NCI-H748 (cell line): Measurements from ENCODE around the gene ECE1.

Experiments used
- DNase-seq: peaks from one replicate; lab custom pipeline; 2025; ENCODE audit not compliant: unreplicated experiment; lab: John Stamatoyannopoulos, UW

Gene ECE1

GRCh38 chr1:21255284-21255942, 34.9 kb downstream of the ECE1 start:
- peak; percentile 71 for DNase-seq

- DNase-seq: no peak
Observed at GRCh38 chr1:21254335-21254951, 35.8 kb downstream of the ECE1 start.

GRCh38 chr1:21251773-21252471, 38.3 kb downstream of the ECE1 start:
- no peak for DNase-seq

- DNase-seq: no peak
Observed at GRCh38 chr1:21249940-21250493, 40.2 kb downstream of the ECE1 start.

- no peak for DNase-seq
Observed at GRCh38 chr1:21247892-21248715, 42.2 kb downstream of the ECE1 start.

GRCh38 chr1:21246905-21247642, 43.2 kb downstream of the ECE1 start:
- DNase-seq: no peak

- no peak for DNase-seq
Observed at GRCh38 chr1:21245688-21246229, 44.5 kb downstream of the ECE1 start.

- DNase-seq: no peak
Observed at GRCh38 chr1:21244986-21245687, 45.1 kb downstream of the ECE1 start.

GRCh38 chr1:21244154-21244553, 46.1 kb downstream of the ECE1 start:
- DNase-seq: no peak

- no peak for DNase-seq
Observed at GRCh38 chr1:21242846-21243245, 47.4 kb downstream of the ECE1 start.

- DNase-seq: no peak
Observed at GRCh38 chr1:21241771-21242581, 48.3 kb downstream of the ECE1 start.

- no peak for DNase-seq
Observed at GRCh38 chr1:21240706-21241105, 49.6 kb downstream of the ECE1 start.

GRCh38 chr1:21239221-21239620, 51.0 kb downstream of the ECE1 start:
- no peak for DNase-seq

- DNase-seq: no peak
Observed at GRCh38 chr1:21238141-21238800, 52.0 kb downstream of the ECE1 start.

GRCh38 chr1:21237446-21238088, 52.7 kb downstream of the ECE1 start:
- no peak for DNase-seq

- no peak for DNase-seq
Observed at GRCh38 chr1:21236178-21236577, 54.1 kb downstream of the ECE1 start.

- no peak for DNase-seq
Observed at GRCh38 chr1:21234779-21235178, 55.5 kb downstream of the ECE1 start.

- no peak for DNase-seq
Observed at GRCh38 chr1:21233490-21233889, 56.8 kb downstream of the ECE1 start.
